Measurements from ENCODE around the gene PCGF3.
A peak's percentile ranks its signal among the peaks of the same experiment; 100 is the strongest.

The PCGF3 gene, protein sequence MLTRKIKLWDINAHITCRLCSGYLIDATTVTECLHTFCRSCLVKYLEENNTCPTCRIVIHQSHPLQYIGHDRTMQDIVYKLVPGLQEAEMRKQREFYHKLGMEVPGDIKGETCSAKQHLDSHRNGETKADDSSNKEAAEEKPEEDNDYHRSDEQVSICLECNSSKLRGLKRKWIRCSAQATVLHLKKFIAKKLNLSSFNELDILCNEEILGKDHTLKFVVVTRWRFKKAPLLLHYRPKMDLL

DNA sequence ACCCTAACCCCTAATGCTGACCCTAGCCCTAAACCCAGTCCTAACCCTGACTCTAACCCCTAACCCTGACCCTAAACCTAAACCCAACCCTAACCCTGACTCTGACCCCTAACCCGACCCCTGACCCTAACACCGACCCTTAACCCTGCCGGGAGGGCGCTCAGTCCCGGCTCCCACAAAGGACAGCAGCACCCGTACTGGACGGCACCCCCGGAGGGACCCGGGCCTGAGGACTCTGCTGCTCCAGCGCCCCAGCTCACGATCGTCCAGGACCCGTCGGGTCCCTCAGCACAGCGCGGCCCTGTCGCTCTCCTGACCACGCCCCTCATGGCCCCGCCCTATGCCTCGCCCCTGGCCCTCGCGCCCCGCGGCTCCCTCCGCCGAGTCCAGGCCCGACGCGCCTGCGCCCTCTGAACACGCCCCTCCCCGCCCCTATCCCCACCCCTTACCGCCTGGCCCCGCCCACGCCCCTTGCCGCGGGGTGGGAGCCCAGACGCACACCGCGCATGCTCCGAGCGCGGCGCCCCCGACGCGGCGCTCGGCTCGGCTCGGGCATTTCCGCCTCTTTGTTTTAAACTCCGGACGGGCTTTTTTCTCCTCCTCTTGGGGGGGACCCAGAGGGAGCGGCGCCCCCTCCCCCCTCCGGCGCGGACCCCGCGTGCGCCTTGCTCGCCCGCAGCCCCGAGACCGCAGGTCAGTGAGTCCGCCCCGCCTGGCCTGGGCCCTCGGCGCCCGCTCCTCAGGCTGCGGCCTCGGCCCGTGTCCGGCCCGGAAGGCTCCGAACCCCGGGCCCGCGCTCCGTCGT lies at the start of gene PCGF3:
Gene PCGF3, plus strand, starts transcription at position 555 of the 805 bp plus-strand sequence. CDS start 27,849 bp downstream, outside the sequence.
- WGBS (ENCODE audit: insufficient coverage, insufficient read length): no CpG with 5 or more reads among the region's 82 CpGs
- DNase-seq (ENCODE audit: low read depth, low spot score): peak; percentile 66
- Histone ChIP-seq H3K27me3 (ENCODE audit: control insufficient read depth, insufficient read depth, low read length) (no peaks in the 10 kb centered on the region), H3K9me3 (ENCODE audit: control insufficient read depth, insufficient read depth, low read length) (no peaks in the 10 kb centered on the region), H3K36me3 (ENCODE audit: control insufficient read depth, insufficient read depth, low read length) (peaks cover 3% of the 10 kb centered on the region; the same call in 1 of the 2 replicates), H3K27ac (ENCODE audit: low read length) (no peak within 1 kb of the TSS), H3K4me3 (ENCODE audit: low read length) (peak within 1 kb of the TSS; percentile 76), H3K4me1 (ENCODE audit: control insufficient read depth, insufficient read depth, low read length) (peaks cover 7% of the 10 kb centered on the region)

GRCh38 chr4:656436-657337 lies 48.9 kb upstream of the PCGF3 start:
- DNase-seq (ENCODE audit: low read depth, low spot score): no peak
- H3K4me1 ChIP-seq (ENCODE audit: control insufficient read depth, insufficient read depth, low read length): no peaks in the 10 kb centered on the region
- H3K27ac ChIP-seq (ENCODE audit: low read length): no peak overlapping the region
- no peaks in the 10 kb centered on the region for H3K36me3 ChIP-seq (ENCODE audit: control insufficient read depth, insufficient read depth, low read length)
- H3K4me3 ChIP-seq (ENCODE audit: low read length): no peak overlapping the region
- no peaks in the 10 kb centered on the region for H3K9me3 ChIP-seq (ENCODE audit: control insufficient read depth, insufficient read depth, low read length)
- whole genome bisulfite sequencing (ENCODE audit: insufficient coverage, insufficient read length): no CpG with 5 or more reads among the region's 58 CpGs
- H3K27me3 ChIP-seq (ENCODE audit: control insufficient read depth, insufficient read depth, low read length): no peaks in the 10 kb centered on the region; the same call in 1 of the 2 replicates

GRCh38 chr4:657338-657833 lies 48.2 kb upstream of the PCGF3 start:
- H3K27me3 ChIP-seq (ENCODE audit: control insufficient read depth, insufficient read depth, low read length): no peaks in the 10 kb centered on the region; the same call in 1 of the 2 replicates
- H3K4me1 ChIP-seq (ENCODE audit: control insufficient read depth, insufficient read depth, low read length): no peaks in the 10 kb centered on the region
- H3K27ac ChIP-seq (ENCODE audit: low read length): no peak overlapping the region
- no CpG with 5 or more reads among the region's 23 CpGs for WGBS (ENCODE audit: insufficient coverage, insufficient read length)
- no peak for DNase-seq (ENCODE audit: low read depth, low spot score)
- H3K36me3 ChIP-seq (ENCODE audit: control insufficient read depth, insufficient read depth, low read length): no peaks in the 10 kb centered on the region
- H3K9me3 ChIP-seq (ENCODE audit: control insufficient read depth, insufficient read depth, low read length): no peaks in the 10 kb centered on the region
- H3K4me3 ChIP-seq (ENCODE audit: low read length): no peak overlapping the region

GRCh38 chr4:657834-658667 lies 47.6 kb upstream of the PCGF3 start:
- no CpG with 5 or more reads among the region's 27 CpGs for WGBS (ENCODE audit: insufficient coverage, insufficient read length)
- no peaks in the 10 kb centered on the region; the same call in 1 of the 2 replicates for H3K27me3 ChIP-seq (ENCODE audit: control insufficient read depth, insufficient read depth, low read length)
- no peak for DNase-seq (ENCODE audit: low read depth, low spot score)
- no peaks in the 10 kb centered on the region for H3K36me3 ChIP-seq (ENCODE audit: control insufficient read depth, insufficient read depth, low read length)
- no peak overlapping the region for H3K27ac ChIP-seq (ENCODE audit: low read length)
- H3K4me1 ChIP-seq (ENCODE audit: control insufficient read depth, insufficient read depth, low read length): no peaks in the 10 kb centered on the region
- H3K9me3 ChIP-seq (ENCODE audit: control insufficient read depth, insufficient read depth, low read length): no peaks in the 10 kb centered on the region
- no peak overlapping the region for H3K4me3 ChIP-seq (ENCODE audit: low read length)

DNA sequence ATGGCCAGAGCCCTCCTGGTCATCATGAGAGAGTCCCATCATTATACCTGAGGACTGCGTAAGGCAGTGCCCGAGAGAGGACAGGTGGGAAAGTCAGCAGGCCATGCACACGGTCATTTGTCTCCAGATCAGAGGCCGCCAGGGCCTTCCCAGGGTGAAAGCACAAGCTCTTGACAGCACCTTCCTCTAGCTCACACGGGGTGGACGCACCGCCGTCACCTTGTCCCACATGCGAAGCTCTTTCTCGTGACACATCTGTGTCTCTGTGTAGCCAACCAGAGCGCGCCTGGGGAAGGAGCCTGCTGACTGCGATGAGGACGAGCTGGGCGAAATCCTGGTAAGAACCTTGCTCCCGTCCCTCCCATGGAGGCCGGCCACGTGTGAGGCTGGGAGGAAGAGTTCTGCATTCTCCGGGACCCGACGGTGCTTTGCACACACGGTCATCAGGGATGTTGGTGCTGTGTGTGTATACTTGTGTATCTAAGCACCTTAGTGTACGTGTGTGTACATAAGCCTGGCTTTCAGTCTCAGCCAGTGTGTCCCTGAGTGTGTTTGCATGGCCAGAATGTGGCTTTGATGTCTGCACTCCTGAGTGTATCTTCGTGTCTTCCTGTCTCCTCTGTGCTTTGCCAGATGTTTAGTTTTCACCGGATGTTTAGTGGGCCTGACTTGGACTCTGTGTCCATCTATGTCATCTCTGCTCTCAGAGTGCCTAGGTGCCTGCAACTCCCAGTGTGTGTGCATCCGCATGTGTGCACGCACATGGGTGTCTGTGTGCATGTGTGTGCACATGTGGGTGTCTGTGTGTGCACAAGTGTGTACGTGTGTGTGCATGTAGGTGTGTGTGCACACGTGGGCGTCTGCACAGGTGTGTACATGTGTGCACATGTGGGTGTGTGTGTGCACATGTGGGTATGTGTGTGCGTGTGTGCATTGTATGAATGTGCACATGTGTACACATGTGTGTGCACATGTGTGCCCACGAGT lies 46.7 kb upstream of the PCGF3 start:
- Histone ChIP-seq H3K36me3 (ENCODE audit: control insufficient read depth, insufficient read depth, low read length) (no peaks in the 10 kb centered on the region), H3K27ac (ENCODE audit: low read length) (no peak overlapping the region), H3K27me3 (ENCODE audit: control insufficient read depth, insufficient read depth, low read length) (no peaks in the 10 kb centered on the region; the same call in 1 of the 2 replicates), H3K4me1 (ENCODE audit: control insufficient read depth, insufficient read depth, low read length) (no peaks in the 10 kb centered on the region), H3K9me3 (ENCODE audit: control insufficient read depth, insufficient read depth, low read length) (no peaks in the 10 kb centered on the region), H3K4me3 (ENCODE audit: low read length) (no peak overlapping the region)
- no peak for DNase-seq (ENCODE audit: low read depth, low spot score)
- no CpG with 5 or more reads among the region's 32 CpGs for WGBS (ENCODE audit: insufficient coverage, insufficient read length)

DNA sequence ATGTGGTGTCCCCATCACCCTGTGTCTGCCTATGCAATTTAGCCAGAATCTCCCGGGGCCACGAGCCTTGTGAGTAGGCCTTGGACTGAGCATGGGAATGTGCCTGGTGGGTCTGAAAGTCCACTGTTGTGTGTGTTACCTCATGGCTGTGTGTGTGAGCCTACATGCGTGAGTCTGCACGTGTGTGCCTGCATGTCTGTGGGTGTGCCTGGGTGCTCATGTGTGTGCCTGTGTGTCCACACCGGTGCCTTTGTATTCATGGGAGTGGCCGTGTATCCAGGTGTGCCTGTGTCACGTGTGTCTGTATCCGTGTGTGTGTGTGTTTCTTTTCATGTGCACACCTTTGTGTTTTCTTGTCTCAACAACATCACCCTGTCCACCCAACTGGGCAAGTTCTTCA lies 45.8 kb upstream of the PCGF3 start:
- Histone ChIP-seq H3K9me3 (ENCODE audit: control insufficient read depth, insufficient read depth, low read length) (no peaks in the 10 kb centered on the region), H3K27me3 (ENCODE audit: control insufficient read depth, insufficient read depth, low read length) (no peaks in the 10 kb centered on the region; the same call in 1 of the 2 replicates), H3K4me1 (ENCODE audit: control insufficient read depth, insufficient read depth, low read length) (no peaks in the 10 kb centered on the region), H3K27ac (ENCODE audit: low read length) (no peak overlapping the region), H3K4me3 (ENCODE audit: low read length) (no peak overlapping the region), H3K36me3 (ENCODE audit: control insufficient read depth, insufficient read depth, low read length) (no peaks in the 10 kb centered on the region)
- no CpG with 5 or more reads among the region's 8 CpGs for WGBS (ENCODE audit: insufficient coverage, insufficient read length)
- no peak for DNase-seq (ENCODE audit: low read depth, low spot score)

GRCh38 chr4:660401-660800 lies 45.2 kb upstream of the PCGF3 start:
- Histone ChIP-seq H3K4me3 (ENCODE audit: low read length) (no peak overlapping the region), H3K27ac (ENCODE audit: low read length) (no peak overlapping the region), H3K4me1 (ENCODE audit: control insufficient read depth, insufficient read depth, low read length) (no peaks in the 10 kb centered on the region), H3K9me3 (ENCODE audit: control insufficient read depth, insufficient read depth, low read length) (no peaks in the 10 kb centered on the region), H3K36me3 (ENCODE audit: control insufficient read depth, insufficient read depth, low read length) (no peaks in the 10 kb centered on the region), H3K27me3 (ENCODE audit: control insufficient read depth, insufficient read depth, low read length) (no peaks in the 10 kb centered on the region; the same call in 1 of the 2 replicates)
- no peak for DNase-seq (ENCODE audit: low read depth, low spot score)
- no CpG with 5 or more reads among the region's 10 CpGs for WGBS (ENCODE audit: insufficient coverage, insufficient read length)

DNA sequence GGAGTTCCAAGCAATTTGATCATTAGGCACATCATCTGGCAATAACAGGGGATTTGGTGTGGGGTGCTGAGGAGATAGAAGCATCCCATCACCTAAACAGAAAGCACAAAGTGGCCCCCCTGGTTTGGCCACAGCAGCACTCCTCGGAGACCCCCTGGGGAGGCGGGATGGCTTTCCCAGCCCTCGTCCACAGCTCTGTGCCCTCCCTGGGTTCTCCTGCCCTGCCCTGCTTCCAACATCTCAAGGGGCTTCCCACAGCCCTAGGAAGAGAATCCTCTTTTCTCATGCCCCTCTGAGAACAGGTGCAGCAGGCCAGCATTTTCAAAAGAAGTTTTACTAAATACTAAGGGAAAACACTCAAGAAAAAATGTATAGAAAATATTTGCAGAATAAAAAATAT lies 44.4 kb upstream of the PCGF3 start:
- H3K4me1 ChIP-seq (ENCODE audit: control insufficient read depth, insufficient read depth, low read length): no peaks in the 10 kb centered on the region; the same call in 1 of the 2 replicates
- H3K27ac ChIP-seq (ENCODE audit: low read length): no peak overlapping the region
- H3K36me3 ChIP-seq (ENCODE audit: control insufficient read depth, insufficient read depth, low read length): no peaks in the 10 kb centered on the region
- H3K27me3 ChIP-seq (ENCODE audit: control insufficient read depth, insufficient read depth, low read length): no peaks in the 10 kb centered on the region; the same call in 1 of the 2 replicates
- DNase-seq (ENCODE audit: low read depth, low spot score): no peak
- no peaks in the 10 kb centered on the region for H3K9me3 ChIP-seq (ENCODE audit: control insufficient read depth, insufficient read depth, low read length)
- no CpG with 5 or more reads among the region's 3 CpGs for WGBS (ENCODE audit: insufficient coverage, insufficient read length)
- no peak overlapping the region for H3K4me3 ChIP-seq (ENCODE audit: low read length)
